ENCODE data around the gene MIB2. TPM values are rescaled to one million over a fixed set of nuclear protein-coding genes. Genes with fewer than 3 reads are reported as not detected.
"Not testable (repeated sequence)": the region's sequence is repeated elsewhere in the genome, so short reads cannot be mapped to it uniquely, and the experiment has no call there.

MIB2 gene
- total RNA-seq, 2 experiments from 2014 or later, result 40.1 to 41.3 TPM

DNA sequence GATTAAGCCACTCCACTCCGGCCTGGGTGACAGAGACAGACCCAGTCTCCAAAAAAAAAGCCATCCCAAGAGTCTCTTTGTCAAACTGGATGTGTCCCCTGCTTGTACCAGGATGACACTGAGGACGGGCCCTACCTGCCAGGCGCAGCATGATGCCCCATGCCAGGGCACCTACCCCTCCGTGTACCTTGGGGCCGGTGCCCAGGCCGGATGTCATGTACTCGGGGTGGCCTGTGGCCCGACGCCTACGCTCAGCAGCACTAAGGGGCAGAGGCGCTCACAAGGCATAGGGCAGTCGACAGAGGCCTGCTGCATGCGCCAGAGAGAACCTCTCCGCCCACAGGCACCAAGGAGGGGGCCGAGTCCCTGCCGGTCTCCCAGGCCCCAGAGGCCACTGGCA, 24.1 kb downstream of the MIB2 start:
- H3K27ac Mint-ChIP-seq; H3K36me3 Mint-ChIP-seq (ENCODE audit: low read depth); H3K9me3 Mint-ChIP-seq; ATAC-seq; H3K4me1 Mint-ChIP-seq (ENCODE audit: low read depth); intact Hi-C loops (cut with micrococcal nuclease); CTCF ChIA-PET; H3K27me3 Mint-ChIP-seq; H3K4me3 Mint-ChIP-seq; POLR2A ChIA-PET; DNase-seq: not testable (repeated sequence)

- intact Hi-C loops (cut with micrococcal nuclease), result not testable (repeated sequence)
Measured at GRCh38 chr1:1640081-1640480, 24.8 kb downstream of the MIB2 start.

GRCh38 chr1:1640711-1641461, 25.6 kb downstream of the MIB2 start:
- POLR2A ChIA-PET; H3K9me3 Mint-ChIP-seq; DNase-seq; intact Hi-C loops (cut with micrococcal nuclease); CTCF ChIA-PET; H3K27me3 Mint-ChIP-seq; H3K27ac Mint-ChIP-seq; ATAC-seq; H3K4me1 Mint-ChIP-seq (ENCODE audit: low read depth); H3K4me3 Mint-ChIP-seq; H3K36me3 Mint-ChIP-seq (ENCODE audit: low read depth): not testable (repeated sequence)

More at GRCh38 chr1:1640081-1640480, 24.8 kb downstream of the MIB2 start:
- DNase-seq; ATAC-seq; H3K36me3 Mint-ChIP-seq (ENCODE audit: low read depth); H3K4me3 Mint-ChIP-seq; H3K27me3 Mint-ChIP-seq; H3K27ac Mint-ChIP-seq; CTCF ChIA-PET; H3K9me3 Mint-ChIP-seq; H3K4me1 Mint-ChIP-seq (ENCODE audit: low read depth); POLR2A ChIA-PET: not testable (repeated sequence)

DNA sequence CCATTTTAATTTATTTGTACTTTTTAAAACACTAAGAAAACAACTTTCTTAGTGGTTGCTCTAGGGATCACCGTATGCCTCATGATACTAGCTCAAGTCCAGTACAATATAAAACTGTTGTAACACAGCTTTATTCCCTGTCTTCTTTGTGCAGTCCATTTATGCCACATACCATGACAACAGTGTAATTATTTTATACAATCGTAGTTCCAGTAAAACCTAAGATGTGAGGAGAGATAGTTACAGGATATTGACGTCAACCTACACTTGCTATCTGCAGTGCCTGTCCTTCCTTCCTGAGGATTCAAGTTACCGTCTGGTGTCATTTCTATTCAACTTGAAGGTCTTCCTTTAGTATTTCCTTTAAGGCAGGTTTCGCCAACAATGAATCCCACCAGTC, 31.0 kb downstream of the MIB2 start:
- ATAC-seq; DNase-seq; H3K27me3 Mint-ChIP-seq; H3K4me1 Mint-ChIP-seq (ENCODE audit: low read depth); POLR2A ChIA-PET; H3K27ac Mint-ChIP-seq; CTCF ChIA-PET; H3K4me3 Mint-ChIP-seq; intact Hi-C loops (cut with micrococcal nuclease); H3K9me3 Mint-ChIP-seq: not testable (repeated sequence)
- peaks cover 30% of the 10 kb centered on the region for H3K36me3 Mint-ChIP-seq (ENCODE audit: low read depth)

DNA sequence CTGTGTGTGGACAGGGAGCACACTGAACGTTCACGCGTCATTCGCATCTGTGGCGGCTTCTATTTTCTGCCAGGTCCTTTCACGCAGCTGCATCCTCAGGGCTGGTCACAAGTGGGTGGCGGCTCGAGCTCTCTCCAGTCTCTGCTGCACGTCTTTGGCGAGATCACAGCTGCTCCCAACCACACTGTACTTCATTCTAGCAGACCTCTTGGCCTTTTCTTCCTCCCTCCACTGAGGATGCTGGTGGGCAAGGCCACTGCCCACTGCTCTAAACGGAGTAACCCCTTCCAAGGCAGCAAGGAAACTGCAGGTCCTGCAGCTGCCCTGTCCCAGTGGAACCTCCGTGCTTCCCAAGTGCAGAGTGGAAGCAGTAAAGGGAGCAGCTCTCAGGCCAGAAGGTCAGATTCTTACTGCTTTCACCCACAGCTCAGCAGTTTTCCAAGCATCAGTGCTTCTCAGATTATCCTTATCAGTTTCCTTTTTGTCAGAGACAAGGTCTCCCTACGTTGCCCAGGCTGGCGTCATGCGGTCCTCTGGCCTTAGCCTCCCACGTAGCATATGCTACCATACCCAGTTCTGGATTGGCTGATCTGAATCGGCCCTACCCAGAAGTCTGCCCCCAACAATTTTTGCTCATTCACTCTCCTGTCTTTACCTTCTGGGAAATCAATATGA, 32.4 kb downstream of the MIB2 start:
- DNase-seq; intact Hi-C loops (cut with micrococcal nuclease); H3K4me3 Mint-ChIP-seq; CTCF ChIA-PET; H3K27ac Mint-ChIP-seq; H3K4me1 Mint-ChIP-seq (ENCODE audit: low read depth); ATAC-seq; H3K27me3 Mint-ChIP-seq; H3K9me3 Mint-ChIP-seq; POLR2A ChIA-PET: not testable (repeated sequence)
- peaks cover 36% of the 10 kb centered on the region for H3K36me3 Mint-ChIP-seq (ENCODE audit: low read depth)

- H3K27ac Mint-ChIP-seq; CTCF ChIA-PET; DNase-seq; H3K4me1 Mint-ChIP-seq (ENCODE audit: low read depth); H3K4me3 Mint-ChIP-seq; H3K9me3 Mint-ChIP-seq; H3K27me3 Mint-ChIP-seq; POLR2A ChIA-PET; ATAC-seq; intact Hi-C loops (cut with micrococcal nuclease): not testable (repeated sequence)
- H3K36me3 Mint-ChIP-seq (ENCODE audit: low read depth), result peaks cover 36% of the 10 kb centered on the region
Measured at GRCh38 chr1:1648265-1648664, 33.0 kb downstream of the MIB2 start.

DNA sequence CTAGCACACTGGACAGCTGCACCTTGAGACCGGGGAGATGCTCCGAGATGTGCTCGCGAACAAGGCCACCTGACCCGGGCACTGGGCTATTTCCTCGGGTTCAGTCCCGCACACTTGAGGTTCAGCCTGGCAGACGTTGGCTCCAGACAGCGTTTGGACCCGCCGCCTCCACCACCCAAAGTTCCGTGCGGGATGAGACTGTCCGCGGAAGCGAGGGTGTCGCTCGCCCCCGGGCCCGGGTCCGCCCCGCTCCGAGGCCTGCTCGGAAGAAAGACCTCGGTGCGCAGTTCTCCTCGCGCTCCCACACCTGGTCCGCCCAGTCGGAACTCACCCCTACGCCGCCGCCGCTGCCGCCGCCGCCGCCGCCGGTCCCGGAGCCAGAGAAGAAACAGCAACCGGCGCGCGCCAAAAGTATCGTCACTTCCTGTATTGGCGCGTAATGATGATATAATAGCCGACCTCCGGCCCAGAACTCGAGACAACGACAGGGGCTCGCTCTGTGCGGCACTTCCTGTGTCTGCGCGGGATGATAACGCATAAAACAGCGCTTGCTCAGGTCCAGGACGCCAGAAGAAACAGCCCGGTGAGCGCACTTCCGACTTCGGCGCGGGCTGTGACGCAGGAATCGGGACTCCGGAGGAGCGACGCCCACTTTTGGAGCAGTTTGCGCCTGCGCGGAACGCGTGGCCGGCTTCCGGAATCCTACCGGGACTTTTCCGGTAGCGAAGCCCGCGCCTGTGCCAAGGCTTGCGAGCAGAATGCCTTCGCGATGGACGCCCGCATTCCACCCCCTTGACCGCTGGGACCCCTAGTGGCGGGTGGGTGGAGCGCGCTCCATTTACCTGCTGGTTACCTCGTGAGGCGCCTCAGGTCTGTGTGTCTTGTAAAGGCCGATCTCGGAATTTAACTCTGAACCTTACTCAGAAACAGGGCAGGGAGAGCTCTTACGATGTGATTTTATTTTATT, 43.6 kb downstream of the MIB2 start, which contains the start of gene CDK11B:
TSS of gene CDK11B (minus strand) at position 422 of the 967 bp plus-strand sequence. CDS start 1,519 bp downstream, outside the sequence.
- ATAC-seq (peak; percentile 97), DNase-seq (peak; percentile 98)
- H3K4me3 Mint-ChIP-seq, result peak within 1 kb of the TSS; percentile 84
- CTCF ChIA-PET; H3K36me3 Mint-ChIP-seq (ENCODE audit: low read depth); H3K27me3 Mint-ChIP-seq; intact Hi-C loops (cut with micrococcal nuclease); H3K9me3 Mint-ChIP-seq; POLR2A ChIA-PET; H3K4me1 Mint-ChIP-seq (ENCODE audit: low read depth): not testable (repeated sequence)
- TF ChIP-seq, protein P1, sequence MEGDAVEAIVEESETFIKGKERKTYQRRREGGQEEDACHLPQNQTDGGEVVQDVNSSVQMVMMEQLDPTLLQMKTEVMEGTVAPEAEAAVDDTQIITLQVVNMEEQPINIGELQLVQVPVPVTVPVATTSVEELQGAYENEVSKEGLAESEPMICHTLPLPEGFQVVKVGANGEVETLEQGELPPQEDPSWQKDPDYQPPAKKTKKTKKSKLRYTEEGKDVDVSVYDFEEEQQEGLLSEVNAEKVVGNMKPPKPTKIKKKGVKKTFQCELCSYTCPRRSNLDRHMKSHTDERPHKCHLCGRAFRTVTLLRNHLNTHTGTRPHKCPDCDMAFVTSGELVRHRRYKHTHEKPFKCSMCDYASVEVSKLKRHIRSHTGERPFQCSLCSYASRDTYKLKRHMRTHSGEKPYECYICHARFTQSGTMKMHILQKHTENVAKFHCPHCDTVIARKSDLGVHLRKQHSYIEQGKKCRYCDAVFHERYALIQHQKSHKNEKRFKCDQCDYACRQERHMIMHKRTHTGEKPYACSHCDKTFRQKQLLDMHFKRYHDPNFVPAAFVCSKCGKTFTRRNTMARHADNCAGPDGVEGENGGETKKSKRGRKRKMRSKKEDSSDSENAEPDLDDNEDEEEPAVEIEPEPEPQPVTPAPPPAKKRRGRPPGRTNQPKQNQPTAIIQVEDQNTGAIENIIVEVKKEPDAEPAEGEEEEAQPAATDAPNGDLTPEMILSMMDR (IDR thresholded peaks at IDR 0.05), result peak; percentile 32
- peak within 1 kb of the TSS; percentile 92 for H3K27ac Mint-ChIP-seq

DNA sequence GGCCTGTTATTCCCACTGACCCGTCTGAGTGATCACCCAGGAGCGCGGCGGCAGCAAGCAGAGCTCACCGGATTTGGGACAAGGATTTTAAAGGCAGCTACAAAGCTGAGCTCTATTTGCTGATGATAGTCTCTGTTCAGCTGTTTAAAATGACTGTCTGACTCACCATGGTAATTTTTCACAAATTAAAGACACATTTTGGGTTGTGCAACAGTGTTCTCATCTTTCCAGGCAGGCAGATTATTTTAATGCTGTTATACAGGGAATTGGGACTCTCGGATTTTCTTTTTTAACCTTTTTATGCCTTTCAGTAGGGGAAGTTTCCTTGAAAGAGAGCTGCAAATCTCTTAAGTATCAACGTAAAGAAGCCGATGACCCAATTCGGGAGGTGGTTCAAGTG, 47.1 kb downstream of the MIB2 start:
- POLR2A ChIA-PET; H3K27ac Mint-ChIP-seq; H3K27me3 Mint-ChIP-seq; H3K4me3 Mint-ChIP-seq; CTCF ChIA-PET; ATAC-seq; H3K9me3 Mint-ChIP-seq; intact Hi-C loops (cut with micrococcal nuclease); DNase-seq; H3K36me3 Mint-ChIP-seq (ENCODE audit: low read depth); H3K4me1 Mint-ChIP-seq (ENCODE audit: low read depth): not testable (repeated sequence)

DNA sequence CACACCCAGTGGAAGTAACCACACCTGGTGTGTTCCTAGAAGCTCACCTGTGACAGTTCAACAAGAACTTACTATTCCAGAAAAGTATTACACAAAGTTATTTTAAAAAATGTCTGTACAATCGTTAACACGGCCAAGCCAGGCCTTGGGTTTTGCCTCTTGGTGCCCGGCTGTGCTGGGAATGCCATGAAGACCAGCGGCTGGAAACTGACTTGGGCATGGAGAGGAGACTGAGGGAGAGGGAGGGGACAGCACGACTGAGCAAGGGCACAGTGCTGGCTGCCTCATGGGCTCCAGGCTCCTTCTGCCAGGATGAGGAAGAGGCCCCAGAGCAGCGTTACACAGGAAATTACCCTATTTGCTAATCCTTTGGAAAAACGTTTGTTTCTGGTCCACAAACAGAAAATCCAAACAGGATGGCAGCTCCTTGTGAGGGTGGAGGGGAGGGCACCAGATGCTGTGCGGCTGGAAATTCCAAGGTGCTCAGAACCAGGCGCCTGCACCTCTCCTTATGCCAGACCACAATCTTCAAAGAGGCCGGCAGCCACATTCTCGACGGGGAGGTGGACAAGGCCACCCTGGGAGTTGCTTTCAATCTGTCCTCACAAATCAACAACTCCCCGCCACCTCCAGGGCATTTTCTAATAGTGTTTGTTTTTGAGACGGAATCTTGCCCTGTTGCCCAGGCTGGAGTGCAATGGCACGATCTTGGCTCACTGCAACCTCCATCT, 47.7 kb downstream of the MIB2 start:
- POLR2A ChIA-PET; H3K9me3 Mint-ChIP-seq; ATAC-seq; H3K27ac Mint-ChIP-seq; CTCF ChIA-PET; H3K27me3 Mint-ChIP-seq; intact Hi-C loops (cut with micrococcal nuclease); DNase-seq; H3K4me3 Mint-ChIP-seq; H3K4me1 Mint-ChIP-seq (ENCODE audit: low read depth); H3K36me3 Mint-ChIP-seq (ENCODE audit: low read depth): not testable (repeated sequence)

- intact Hi-C loops (cut with micrococcal nuclease); H3K9me3 Mint-ChIP-seq; H3K36me3 Mint-ChIP-seq (ENCODE audit: low read depth); POLR2A ChIA-PET; CTCF ChIA-PET; H3K27ac Mint-ChIP-seq; DNase-seq; H3K4me1 Mint-ChIP-seq (ENCODE audit: low read depth); H3K27me3 Mint-ChIP-seq; ATAC-seq; H3K4me3 Mint-ChIP-seq: not testable (repeated sequence)
Measured at GRCh38 chr1:1664318-1664717, 49.0 kb downstream of the MIB2 start.
